Endometrium (tissue), 2 donors: ENCODE data around the gene ALKBH7.
"Not testable (repeated sequence)": the region's sequence is repeated elsewhere in the genome, so short reads cannot be mapped to it uniquely, and the experiment has no call there.

Experiments
- FAIRE-seq: peaks from 2 replicates; lab custom pipeline; 2012; peaks lifted over from hg19 to GRCh38; lab: Jason Lieb, UNC
- donor health status: control.
- donor health status: control.

Gene ALKBH7

GRCh38 chr19:6372594-6373095 lies at the start of gene ALKBH7:
TSS of gene ALKBH7 (plus strand) at chr19:6372794. CDS start at chr19:6372821, 27 bp downstream.
- FAIRE-seq, result peak; percentile 100

- FAIRE-seq, result no peak
Observed at GRCh38 chr19:6324757-6325156, 47.8 kb upstream of the ALKBH7 start.

GRCh38 chr19:6325614-6326013 lies 47.0 kb upstream of the ALKBH7 start:
- no peak for FAIRE-seq

GRCh38 chr19:6326815-6327214 lies 45.8 kb upstream of the ALKBH7 start:
- FAIRE-seq, result no peak

GRCh38 chr19:6333439-6333838 lies 39.2 kb upstream of the ALKBH7 start, which contains the start of gene ACER1:
TSS of gene ACER1 (minus strand) at chr19:6333612. CDS start at chr19:6333551, 61 bp downstream.
- no peak for FAIRE-seq

GRCh38 chr19:6334490-6335285 lies 37.9 kb upstream of the ALKBH7 start:
- FAIRE-seq, result peak; percentile 31

GRCh38 chr19:6340493-6341201 lies 31.9 kb upstream of the ALKBH7 start:
- FAIRE-seq, result no peak

- FAIRE-seq, result no peak
Observed at GRCh38 chr19:6343462-6343861, 29.1 kb upstream of the ALKBH7 start.

GRCh38 chr19:6349271-6349670 lies 23.3 kb upstream of the ALKBH7 start:
- FAIRE-seq, result not testable (repeated sequence)

- FAIRE-seq, result no peak
Observed at GRCh38 chr19:6350688-6351087, 21.9 kb upstream of the ALKBH7 start.

GRCh38 chr19:6352381-6353165 lies 20.0 kb upstream of the ALKBH7 start:
- FAIRE-seq, result no peak

- FAIRE-seq, result no peak
Observed at GRCh38 chr19:6354098-6354674, 18.4 kb upstream of the ALKBH7 start.

GRCh38 chr19:6355321-6356040 lies 17.1 kb upstream of the ALKBH7 start:
- FAIRE-seq, result not testable (repeated sequence)

GRCh38 chr19:6357174-6357573 lies 15.4 kb upstream of the ALKBH7 start:
- FAIRE-seq, result no peak

GRCh38 chr19:6358003-6358402 lies 14.6 kb upstream of the ALKBH7 start:
- FAIRE-seq, result no peak

GRCh38 chr19:6359568-6360341 lies 12.8 kb upstream of the ALKBH7 start:
- no peak for FAIRE-seq

GRCh38 chr19:6360445-6360844 lies 12.1 kb upstream of the ALKBH7 start:
- not testable (repeated sequence) for FAIRE-seq

GRCh38 chr19:6360857-6361216 lies 11.8 kb upstream of the ALKBH7 start:
- FAIRE-seq, result not testable (repeated sequence)

GRCh38 chr19:6362027-6362350 lies 10.6 kb upstream of the ALKBH7 start:
- no peak for FAIRE-seq

GRCh38 chr19:6362351-6362801 lies 10.2 kb upstream of the ALKBH7 start:
- no peak for FAIRE-seq

GRCh38 chr19:6364353-6364752 lies 8.2 kb upstream of the ALKBH7 start:
- FAIRE-seq, result no peak
